DOHH2 (cell line): ENCODE measurements around the gene FBXO31.

Experiments used
- H3F3A ChIP-seq: fragments of 200-600 bp; sonication (generic), shearing (Covaris generic); 2 replicates; pipeline ENCODE4 v1.6.0; 2016; ENCODE audit warnings: antibody characterized with exemption, mild to moderate bottlenecking; ENCODE audit not compliant: control insufficient read depth, insufficient read depth
- H3K27ac ChIP-seq: fragments of 200-600 bp; sonication (generic); 2 replicates; pipeline ENCODE4 v1.5.1; 2014; ENCODE audit warnings: low read depth, mild to moderate bottlenecking, low read length, moderate library complexity
- H3K27me3 ChIP-seq: fragments of 200-600 bp; sonication (generic); 2 replicates; pipeline ENCODE4 v1.6.1; 2014; ENCODE audit warnings: mild to moderate bottlenecking, low read length, mixed read lengths; ENCODE audit not compliant: control insufficient read depth
- H3K36me3 ChIP-seq: fragments of 200-600 bp; sonication (generic); 2 replicates; pipeline ENCODE4 v1.6.1; 2014; ENCODE audit warnings: mild to moderate bottlenecking, low read length, moderate library complexity, mixed read lengths; ENCODE audit not compliant: control insufficient read depth
- H3K4me1 ChIP-seq: fragments of 200-600 bp; sonication (generic); 2 replicates; pipeline ENCODE4 v1.6.1; 2014; ENCODE audit warnings: mild to moderate bottlenecking, low read length, mixed read lengths; ENCODE audit not compliant: control insufficient read depth
- H3K4me2 ChIP-seq: fragments of 200-600 bp; sonication (generic); 2 replicates; pipeline ENCODE4 v1.6.0; 2014; ENCODE audit warnings: mild to moderate bottlenecking, low read length, moderate library complexity
- H3K4me3 ChIP-seq: fragments of 200-600 bp; sonication (generic); 2 replicates; pipeline ENCODE4 v1.5.1; 2014; ENCODE audit warnings: mild to moderate bottlenecking, low read length, mixed read lengths
- H3K79me2 ChIP-seq: fragments of 200-600 bp; sonication (generic); 2 replicates; pipeline ENCODE4 v1.6.1; 2014; ENCODE audit warnings: mild to moderate bottlenecking, low read length, mixed read lengths; ENCODE audit not compliant: control insufficient read depth
- H3K9me2 ChIP-seq: fragments of 200-600 bp; sonication (generic); replicated peaks from 2 replicates; pipeline ENCODE4 v1.6.1; 2014; ENCODE audit warnings: mild to moderate bottlenecking, low read length, mixed read lengths; ENCODE audit not compliant: control insufficient read depth
- H3K9me3 ChIP-seq: fragments of 200-600 bp; sonication (generic); 2 replicates; pipeline ENCODE4 v1.6.1; 2014; ENCODE audit warnings: antibody characterized with exemption, low read length, mixed read lengths; ENCODE audit not compliant: control insufficient read depth, insufficient read depth
- H4K20me1 ChIP-seq: fragments of 200-600 bp; sonication (generic); 2 replicates; pipeline ENCODE4 v1.6.0; 2014; ENCODE audit warnings: low read depth, mild to moderate bottlenecking, antibody characterized with exemption, low read length, moderate library complexity; ENCODE audit not compliant: control insufficient read depth, insufficient read depth
- CTCF ChIP-seq: fragments of 200-600 bp; sonication (generic); IDR thresholded peaks from one replicate; pipeline ENCODE4 v1.5.1; 2014; ENCODE audit warnings: antibody characterized with exemption, mild to moderate bottlenecking, low read depth, low read length; ENCODE audit not compliant: poor library complexity, severe bottlenecking
- EZH2phosphoT487 ChIP-seq: fragments of 200-600 bp; sonication (generic); IDR thresholded peaks from 2 replicates; pipeline ENCODE4 v1.6.1; 2017; ENCODE audit warnings: borderline replicate concordance, mild to moderate bottlenecking, antibody characterized with exemption, low read length, moderate library complexity, mixed read lengths

The FBXO31 gene

GRCh38 chr16:87312008-87312407, 71.6 kb downstream of the FBXO31 start:
- Histone ChIP-seq H3K36me3 (no peaks in the 10 kb centered on the region), H3K9me2 (no peaks in the 10 kb centered on the region), H3K4me3 (no peak overlapping the region), H3K9me3 (no peaks in the 10 kb centered on the region), H4K20me1 (no peaks in the 10 kb centered on the region), H3F3A (no peaks in the 10 kb centered on the region), H3K4me1 (peaks cover 8% of the 10 kb centered on the region), H3K27me3 (no peaks in the 10 kb centered on the region), H3K79me2 (peaks cover 9% of the 10 kb centered on the region), H3K27ac (no peak overlapping the region), H3K4me2 (no peak overlapping the region)
- TF ChIP-seq CTCF (no peak), EZH2phosphoT487 (no peak)

- Histone ChIP-seq H3K36me3 (no peaks in the 10 kb centered on the region), H3K4me3 (no peak overlapping the region), H3K9me2 (no peaks in the 10 kb centered on the region), H3K9me3 (no peaks in the 10 kb centered on the region), H3K79me2 (peaks cover 4% of the 10 kb centered on the region), H4K20me1 (no peaks in the 10 kb centered on the region), H3K27ac (no peak overlapping the region), H3K27me3 (no peaks in the 10 kb centered on the region), H3F3A (no peaks in the 10 kb centered on the region), H3K4me1 (peaks cover 4% of the 10 kb centered on the region), H3K4me2 (no peak overlapping the region)
- TF ChIP-seq CTCF (no peak), EZH2phosphoT487 (no peak)
Observed at GRCh38 chr16:87311387-87311786, 72.2 kb downstream of the FBXO31 start.

GRCh38 chr16:87310610-87311009, 73.0 kb downstream of the FBXO31 start:
- Histone ChIP-seq H3K9me2 (no peaks in the 10 kb centered on the region), H3K4me3 (no peak overlapping the region), H3K36me3 (no peaks in the 10 kb centered on the region), H3K27ac (no peak overlapping the region), H4K20me1 (no peaks in the 10 kb centered on the region), H3K79me2 (no peaks in the 10 kb centered on the region), H3F3A (no peaks in the 10 kb centered on the region), H3K4me2 (no peak overlapping the region), H3K27me3 (no peaks in the 10 kb centered on the region), H3K4me1 (no peaks in the 10 kb centered on the region), H3K9me3 (no peaks in the 10 kb centered on the region)
- TF ChIP-seq EZH2phosphoT487 = no peak
- TF ChIP-seq CTCF = no peak
